ENCODE measurements around the gene LYSMD4. TPM values are rescaled to one million over a fixed set of nuclear protein-coding genes. Genes with fewer than 3 reads are reported as not detected.

The LYSMD4 gene
- total RNA-seq (2022; extraction: Qiagen RNA extraction; ENCODE audit: low read depth): 2.5 to 3.9 TPM (median 3.8 TPM) in 5 replicates

GRCh38 chr15:99733268-99734039 is at the start of gene LYSMD4:
Gene LYSMD4 (minus strand): TSS chr15:99733437. CDS start chr15:99731999, 1,438 bp downstream.

Other genes starting within 250 kb of the LYSMD4 start
- gene MEF2A, start 167.5 kb downstream of the LYSMD4 start, total RNA-seq (2022; extraction: Qiagen RNA extraction; ENCODE audit: low read depth): 10.1 to 16.3 TPM (median 14.8 TPM) in 5 replicates

Measured in A549 treated with ZK216348 at 1 μM for 4 hours (cell line).